Psoas muscle (tissue), 8 donors: Measurements from ENCODE around the gene KLHL36. TPM values are rescaled to one million over a fixed set of nuclear protein-coding genes. Genes with fewer than 3 reads are reported as not detected.

Source experiments
- ATAC-seq, 4 donors: fragments of 200-7000 bp; cut with Tn5 transposase; one replicate each; pipeline ENCODE4 v1.9.1; 2020; ENCODE audit warnings: moderate library complexity in 3 of 4, mild to moderate bottlenecking in 2 of 4
- DNase-seq, 2 donors: peaks; one replicate each; pipeline ENCODE4 v3.0.0-alpha.2; 2020
- H3K27ac ChIP-seq: fragments of 200-600 bp; one replicate; pipeline ENCODE4 v1.8.0; 2022
- H3K27me3 ChIP-seq, 3 donors: fragments of 200-600 bp in 1 of 3; one replicate each; pipeline versions ENCODE4 v1.6.1 to v1.8.0; 2013 to 2022; ENCODE audit warnings: low read length in 2 of 3, mild to moderate bottlenecking in 2 of 3, moderate library complexity in 1 of 3; ENCODE audit not compliant: insufficient read depth in 3 of 3
- H3K36me3 ChIP-seq, 2 donors: fragments of 200-600 bp in 1 of 2; one replicate each; pipeline versions ENCODE4 v1.6.1 to v1.8.0; 2013 to 2022; ENCODE audit warnings: low read depth in 1 of 2, mild to moderate bottlenecking in 1 of 2, moderate library complexity in 1 of 2; ENCODE audit not compliant: insufficient read depth in 1 of 2
- H3K4me1 ChIP-seq: fragments of 200-600 bp; one replicate; pipeline ENCODE4 v1.8.0; 2022
- H3K4me3 ChIP-seq: fragments of 200-600 bp; one replicate; pipeline ENCODE4 v1.8.0; 2022; ENCODE audit warnings: mild to moderate bottlenecking
- H3K9me3 ChIP-seq: fragments of 200-600 bp; one replicate; pipeline ENCODE4 v1.8.0; 2022
- CTCF ChIP-seq: fragments of 200-600 bp; IDR thresholded peaks from one replicate; pipeline ENCODE4 v1.8.0; 2022; ENCODE audit warnings: antibody characterized with exemption
- WGBS, 3 donors: extraction: QIAGEN DNeasy Blood & Tissue Kit; methylation state at CpG; one replicate each; pipeline versions ENCODE4 v1.1.6 to v1.1.7; 2013; 5-methylcytosine and 5-hydroxymethylcytosine counted together
- intact Hi-C, 2 donors: fragments of 100-400 bp; cut with DNase I; formaldehyde crosslinking; loops; one replicate each; pipeline versions ENCODE4 v1.11.0 to v1.14.2; 2022
- polyA plus RNA-seq, 3 donors: library from polyadenylated mRNA; stranded (reverse); fragments of 200-250 nt; gene quantifications; one replicate each; pipeline ENCODE4 v1.2.3, GENCODE V29; 2013
- total RNA-seq, 4 donors: library from RNA; stranded (reverse); fragmentation: NEBNext Ultra II Directional in 2 of 4; extraction: Animal tissue kit (Norgen Biotek cat#: 25700) in 2 of 4; gene quantifications; one replicate each; pipeline versions ENCODE4 v1.2.1 to v1.2.4, GENCODE V29; 2021 to 2023
- donor health status: healthy with polysubstance abuse.
- donor health status: DM: no; HTN: no; CAD: no; lungs with moderate emphysema.
- donor health status: Bipolar disorder and iron deficiency.
- donor health status: healthy.
- donor health status: DM: yes; HTN: yes; CAD: no.
- donor health status: DM: no; HTN: no; CAD: no.
- donor health status: DM: no; HTN: no; CAD: no.
- donor health status: DM: yes; HTN: yes; CAD: no.

KLHL36 gene
- total and polyA plus RNA-seq, 7 donors, result 5.9 to 19.3 (median 13.1) TPM

- ATAC-seq, result peak; percentile 53 to 81 (median 70)
- intact Hi-C loops, result no loop called here
- DNase-seq, result peak; percentile 93
- H3K36me3 ChIP-seq, result no peaks in the 10 kb centered on the region
- WGBS, 3 donors, result 51 to 54% (median 51%) methylated on average over 23 of the region's 23 CpGs
- H3K9me3 ChIP-seq, result no peaks in the 10 kb centered on the region
- peaks cover 0 to 15% (median 0%) of the 10 kb centered on the region in 3 donors for H3K27me3 ChIP-seq
- H3K27ac ChIP-seq, result no peak overlapping the region
- no peak overlapping the region for H3K4me3 ChIP-seq
- no peaks in the 10 kb centered on the region for H3K4me1 ChIP-seq
- TF ChIP-seq CTCF, result no peak
These were observed 45.0 kb upstream of the KLHL36 start for GRCh38 chr16:84603140-84603816.

GRCh38 chr16:84603940-84604339 lies 44.4 kb upstream of the KLHL36 start:
- ATAC-seq, result no peak
- no peak for TF ChIP-seq CTCF
- intact Hi-C loops, result no loop called here
- H3K4me1 ChIP-seq, result no peaks in the 10 kb centered on the region
- H3K9me3 ChIP-seq, result no peaks in the 10 kb centered on the region
- WGBS, 3 donors, result 86 to 92% (median 90%) methylated on average over 8 to 10 of the region's 10 CpGs
- H3K4me3 ChIP-seq, result no peak overlapping the region
- peaks cover 0 to 15% (median 0%) of the 10 kb centered on the region in 3 donors for H3K27me3 ChIP-seq
- DNase-seq, result no peak
- no peak overlapping the region for H3K27ac ChIP-seq
- no peaks in the 10 kb centered on the region for H3K36me3 ChIP-seq

GRCh38 chr16:84604477-84605013 lies 43.8 kb upstream of the KLHL36 start:
- ATAC-seq (no peak), DNase-seq (no peak)
- H3K36me3 ChIP-seq, result no peaks in the 10 kb centered on the region
- peaks cover 0 to 15% (median 0%) of the 10 kb centered on the region in 3 donors for H3K27me3 ChIP-seq
- WGBS, 3 donors, result 74 to 81% (median 79%) methylated on average over 9 of the region's 9 CpGs
- intact Hi-C loops, result no loop called here
- H3K4me3 ChIP-seq, result no peak overlapping the region
- no peak for TF ChIP-seq CTCF
- H3K27ac ChIP-seq, result no peak overlapping the region
- H3K4me1 ChIP-seq, result no peaks in the 10 kb centered on the region
- H3K9me3 ChIP-seq, result no peaks in the 10 kb centered on the region

- no peak overlapping the region for H3K27ac ChIP-seq
- H3K4me1 ChIP-seq, result no peaks in the 10 kb centered on the region
- no peaks in the 10 kb centered on the region for H3K36me3 ChIP-seq
- 81 to 85% (median 82%) methylated on average over 6 of the region's 6 CpGs for WGBS, 3 donors
- DNase-seq (no peak), ATAC-seq (no peak)
- H3K9me3 ChIP-seq, result no peaks in the 10 kb centered on the region
- peaks cover 0 to 17% (median 0%) of the 10 kb centered on the region in 3 donors for H3K27me3 ChIP-seq
- H3K4me3 ChIP-seq, result no peak overlapping the region
- intact Hi-C loops, result no loop called here
- no peak for TF ChIP-seq CTCF
These were observed 42.9 kb upstream of the KLHL36 start for GRCh38 chr16:84605339-84605848.
